HG03045 (cell line): ENCODE measurements around the gene SLC1A2.

ENCODE experiments used
- ATAC-seq: cut with Tn5 transposase; IDR thresholded peaks from one replicate; pipeline ENCODE4 v1.9.1; 2021; ENCODE audit warnings: mild to moderate bottlenecking, moderate library complexity; ENCODE audit not compliant: unreplicated experiment

SLC1A2 gene

DNA sequence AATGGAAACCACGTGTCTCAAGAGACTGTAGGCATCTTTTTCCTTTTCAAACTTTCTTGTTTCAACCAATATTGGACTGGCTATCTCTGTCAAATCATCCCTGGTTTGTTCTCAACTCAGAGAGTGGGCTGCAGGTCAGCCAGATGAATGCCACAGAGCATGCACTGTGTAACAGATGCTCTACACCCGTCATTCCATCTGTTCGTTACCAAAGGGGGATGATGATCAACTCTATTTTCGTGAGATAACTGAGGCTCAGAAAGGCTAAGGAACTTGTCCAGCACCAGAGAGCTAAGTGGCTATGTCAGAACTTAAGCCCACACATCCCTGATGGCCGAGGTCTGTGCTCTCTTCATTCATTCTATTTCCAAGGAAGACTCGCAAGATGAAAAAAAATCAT is 42.1 kb downstream of the SLC1A2 start:
- ATAC-seq: no peak

DNA sequence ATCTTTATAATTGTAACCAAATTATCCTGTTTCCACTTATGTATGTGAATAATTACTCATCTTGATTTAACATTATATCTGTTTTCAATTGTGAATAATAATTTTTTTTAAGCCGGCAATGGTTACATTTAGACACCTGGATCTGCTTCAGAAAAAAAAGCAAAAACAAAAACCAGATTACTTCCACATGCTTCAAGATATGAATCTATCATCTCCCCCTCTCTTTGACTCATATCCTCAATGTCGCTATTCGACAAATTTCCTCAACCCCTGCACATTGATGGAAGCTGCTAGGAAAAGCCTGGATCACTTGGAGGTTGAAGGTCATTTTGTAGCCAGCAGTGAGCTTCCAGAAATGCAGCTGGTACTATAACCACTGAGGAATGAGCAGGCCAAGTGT is 42.7 kb downstream of the SLC1A2 start:
- no peak for ATAC-seq

DNA sequence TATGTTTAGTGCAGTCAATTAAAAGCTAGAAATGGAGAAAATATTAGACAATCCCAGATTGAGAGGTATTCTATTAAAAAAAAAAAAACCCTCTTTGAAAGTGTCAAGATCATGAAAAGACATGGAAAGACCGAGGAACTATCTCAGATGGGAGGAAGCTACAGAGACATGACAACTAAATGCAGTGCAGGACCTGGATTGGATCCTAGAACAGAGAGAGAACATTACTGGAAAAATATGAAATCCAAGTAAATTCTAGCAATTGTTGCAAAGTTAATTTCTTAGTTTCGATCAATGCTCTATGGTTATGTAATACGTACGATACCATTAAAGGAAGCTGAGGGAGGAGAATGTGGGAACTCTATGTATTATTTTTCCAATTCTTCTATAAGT is 43.2 kb downstream of the SLC1A2 start:
- ATAC-seq: no peak

DNA sequence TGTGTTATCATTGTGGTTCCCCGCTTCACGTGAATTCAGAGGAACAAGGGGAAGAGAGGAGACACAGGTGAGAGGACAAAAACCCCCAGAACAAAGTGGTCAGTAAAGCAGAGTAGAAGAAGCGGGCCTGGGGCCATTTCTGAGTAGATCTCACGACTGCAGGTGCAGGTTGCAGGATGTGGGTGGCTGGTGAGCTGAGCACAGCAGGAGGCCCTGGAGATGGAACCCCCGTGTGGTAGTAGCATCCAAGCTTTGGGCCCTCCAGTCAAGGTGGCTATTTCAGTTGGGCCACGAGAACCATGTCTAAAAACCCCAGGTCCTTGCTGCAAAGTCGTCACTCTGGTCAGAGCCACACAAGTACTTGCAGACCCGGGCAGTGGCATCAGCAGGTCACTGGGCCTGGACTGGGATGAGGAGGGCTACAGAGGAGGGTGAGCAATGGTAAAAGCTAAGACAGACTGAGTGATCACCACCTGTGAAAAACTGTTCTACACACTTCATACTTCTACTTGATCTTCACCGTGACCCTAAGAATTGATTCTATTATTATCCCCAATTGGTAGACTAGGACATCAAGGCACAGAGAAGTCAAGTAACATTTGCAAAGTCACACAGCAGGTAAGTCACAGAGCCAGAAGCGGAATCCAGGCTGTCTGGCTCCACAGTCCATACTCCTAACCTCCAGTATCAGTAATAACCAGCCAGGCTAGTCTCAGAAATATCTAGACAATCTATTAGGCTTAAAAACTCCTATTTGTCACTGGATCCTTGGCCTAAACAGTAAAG is 43.8 kb downstream of the SLC1A2 start:
- ATAC-seq: no peak

DNA sequence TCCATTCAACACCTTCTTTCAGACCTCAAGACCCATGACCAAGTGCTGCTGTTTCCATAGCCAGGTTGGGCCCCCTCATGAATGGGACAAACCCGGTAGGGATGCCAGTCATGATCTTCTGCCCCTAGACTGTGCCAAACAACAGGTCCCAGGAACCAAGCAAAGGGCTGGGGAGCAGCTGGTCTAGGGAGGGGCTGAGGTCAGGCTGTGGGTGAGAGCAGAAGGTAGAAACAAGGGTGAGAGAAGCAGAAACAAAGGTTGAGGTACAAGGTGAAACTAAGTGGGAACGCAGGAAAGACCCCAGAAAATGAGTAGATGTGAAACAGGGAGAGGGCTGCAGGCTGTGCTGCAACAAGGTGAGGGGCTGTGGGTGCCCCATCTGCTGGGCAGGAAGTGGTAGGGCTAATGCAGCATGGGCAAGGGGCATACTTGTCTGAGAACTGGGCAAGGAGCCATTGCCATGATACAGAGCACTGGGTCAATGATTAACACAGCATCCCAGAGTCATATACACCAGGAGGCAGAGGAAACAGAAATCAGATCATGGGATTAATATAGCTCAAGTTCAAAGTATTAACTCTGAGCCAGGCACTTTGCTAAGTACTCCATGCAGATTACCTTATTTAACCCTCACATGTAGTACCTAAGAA is 45.9 kb downstream of the SLC1A2 start:
- no peak for ATAC-seq

DNA sequence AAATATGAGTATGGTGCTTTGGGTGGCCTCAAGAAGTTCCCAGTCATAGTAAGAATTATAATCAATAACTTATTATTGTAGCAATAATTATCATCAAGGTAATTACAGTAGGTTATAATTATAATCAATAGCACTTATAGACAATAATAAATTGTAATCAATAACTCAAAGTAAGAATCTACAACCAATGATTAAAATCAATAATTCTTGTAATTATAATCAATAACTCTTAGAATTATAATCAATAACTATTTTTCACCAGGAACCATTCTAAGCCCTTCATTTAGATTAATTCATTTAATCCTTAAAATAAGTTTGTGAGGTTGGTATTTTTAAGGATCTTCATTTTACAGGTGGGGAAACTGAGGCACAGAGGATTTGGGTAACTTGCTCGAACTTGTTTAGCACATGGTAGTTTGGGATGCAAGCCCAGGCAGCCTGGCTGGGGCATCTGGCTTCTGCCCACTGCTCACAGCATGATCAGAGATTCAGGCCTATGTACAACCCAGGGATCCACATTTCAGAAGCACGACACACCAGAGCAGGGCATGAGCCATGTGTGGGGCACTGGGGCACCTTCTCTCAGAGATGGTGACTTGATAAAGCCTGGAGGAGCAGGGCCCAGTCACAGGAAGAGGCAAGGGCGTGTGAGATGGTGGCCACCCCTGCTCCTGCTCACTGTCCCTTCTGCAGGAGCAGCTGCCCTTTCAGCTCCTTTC is 46.6 kb downstream of the SLC1A2 start:
- no peak for ATAC-seq

DNA sequence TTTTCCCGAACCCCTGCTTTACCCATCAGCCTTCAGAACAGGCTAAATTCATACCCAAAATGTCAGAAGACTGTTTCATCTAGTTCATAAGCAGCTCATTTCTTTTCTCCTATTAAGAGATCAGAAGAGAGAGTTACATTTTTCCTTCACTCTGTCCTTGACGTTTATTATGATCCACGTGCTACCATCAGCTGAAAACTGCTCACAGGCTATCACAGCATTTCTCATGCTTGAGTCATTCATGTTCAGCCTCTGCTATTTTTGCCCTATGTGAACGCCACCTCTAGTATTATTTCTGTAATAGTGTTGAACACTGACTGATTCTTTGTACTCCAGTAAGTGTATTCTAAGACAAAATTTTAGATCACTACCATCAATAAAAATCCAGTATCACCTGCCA is 51.9 kb downstream of the SLC1A2 start:
- ATAC-seq: no peak

DNA sequence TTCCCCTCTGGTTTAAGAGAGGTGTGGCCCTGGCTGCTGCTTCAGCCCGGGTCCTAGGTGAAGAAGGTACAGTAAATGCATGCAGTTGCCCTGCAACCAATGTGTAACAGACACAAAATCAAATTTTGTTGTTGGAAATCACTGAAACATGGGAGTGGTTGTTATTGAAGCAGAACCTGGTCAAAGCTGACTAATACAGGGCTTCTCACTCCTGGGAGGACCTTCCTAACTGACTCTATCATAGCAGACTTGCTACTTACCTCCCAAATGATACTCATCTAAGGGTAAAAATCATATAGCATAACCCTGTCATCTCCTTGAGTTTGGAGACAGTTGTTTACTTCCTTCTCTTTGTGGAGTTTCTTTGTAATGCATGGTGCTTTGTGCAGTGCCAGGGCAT is 52.6 kb downstream of the SLC1A2 start:
- no peak for ATAC-seq

DNA sequence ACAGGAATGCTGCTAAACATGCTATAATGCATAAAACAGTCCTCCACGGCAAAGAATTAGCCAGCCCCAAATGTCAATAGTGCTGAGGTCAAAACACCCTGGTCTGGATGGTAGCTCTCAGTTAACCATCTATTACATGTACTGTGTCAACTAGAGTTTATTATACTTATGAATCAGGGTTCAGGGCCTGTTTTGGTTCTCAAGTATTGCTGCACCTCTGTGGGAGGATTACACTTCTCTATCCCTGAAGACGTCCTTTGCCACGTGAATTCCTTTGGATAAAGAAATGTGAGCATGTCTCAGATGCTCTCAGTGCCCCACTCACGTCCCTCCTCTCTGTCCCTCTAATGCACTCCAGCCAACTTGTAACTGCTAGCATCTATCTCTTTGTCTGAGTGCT is 53.4 kb downstream of the SLC1A2 start:
- ATAC-seq: no peak

DNA sequence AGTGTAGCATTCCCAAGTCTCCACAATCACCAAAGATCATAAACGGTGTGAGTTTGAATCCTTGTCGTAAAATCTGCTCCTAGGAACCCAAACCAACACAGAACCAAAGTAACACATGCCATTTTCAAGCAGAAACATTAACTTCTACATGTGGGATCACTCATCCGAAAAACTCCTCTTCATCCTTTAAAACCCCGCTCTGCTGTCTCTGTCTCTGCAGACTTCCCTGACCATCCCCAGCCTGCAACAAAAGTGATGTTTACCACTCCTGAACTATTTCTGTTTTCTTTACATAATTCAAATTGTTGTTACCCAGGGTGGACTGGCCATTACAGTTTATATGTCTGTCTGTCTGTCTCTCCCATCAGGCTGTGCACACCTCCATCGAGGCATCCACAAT is 54.0 kb downstream of the SLC1A2 start:
- no peak for ATAC-seq

DNA sequence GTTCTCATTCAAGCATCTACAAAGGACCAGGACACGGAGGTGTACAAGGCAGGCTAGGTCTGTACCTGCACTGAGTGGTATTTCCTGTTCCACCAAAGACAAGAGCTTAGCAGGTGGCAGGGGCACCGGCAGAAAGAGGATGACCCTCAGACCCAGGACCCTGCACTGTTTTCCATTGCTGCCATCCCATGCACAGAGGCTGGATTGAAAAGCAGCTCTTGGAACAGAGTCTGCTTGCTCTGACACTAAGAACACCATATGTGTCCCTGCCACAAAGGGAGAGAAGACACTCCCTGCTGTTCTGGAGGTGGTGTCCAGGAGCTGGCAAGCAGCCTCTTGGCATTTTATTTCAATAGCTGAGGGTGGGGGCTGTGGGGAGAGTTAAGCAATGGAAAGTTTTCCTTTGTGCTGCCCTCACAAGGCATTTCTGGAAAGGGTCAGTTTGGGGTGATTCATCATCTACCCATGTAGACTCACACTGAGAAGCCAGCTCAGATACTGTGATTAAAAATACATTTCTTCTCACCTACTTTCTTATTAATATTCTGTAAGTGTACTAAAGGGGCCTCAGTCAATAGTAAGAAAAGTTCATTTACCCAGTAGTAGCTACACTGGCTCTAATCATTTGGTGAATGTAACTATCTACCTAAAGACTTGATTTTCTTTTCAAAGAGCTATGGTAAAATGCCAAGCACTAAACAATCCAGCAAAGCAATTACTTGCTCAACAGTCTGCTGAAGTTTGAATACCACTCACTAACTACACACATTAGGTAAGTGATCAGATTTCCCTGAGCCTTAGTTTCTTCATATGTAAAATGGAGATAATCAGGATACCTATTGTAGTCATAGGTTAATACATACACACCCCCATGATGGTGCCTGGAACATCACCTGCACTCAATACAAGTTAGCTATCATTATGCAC is 55.2 kb downstream of the SLC1A2 start:
- ATAC-seq: no peak

DNA sequence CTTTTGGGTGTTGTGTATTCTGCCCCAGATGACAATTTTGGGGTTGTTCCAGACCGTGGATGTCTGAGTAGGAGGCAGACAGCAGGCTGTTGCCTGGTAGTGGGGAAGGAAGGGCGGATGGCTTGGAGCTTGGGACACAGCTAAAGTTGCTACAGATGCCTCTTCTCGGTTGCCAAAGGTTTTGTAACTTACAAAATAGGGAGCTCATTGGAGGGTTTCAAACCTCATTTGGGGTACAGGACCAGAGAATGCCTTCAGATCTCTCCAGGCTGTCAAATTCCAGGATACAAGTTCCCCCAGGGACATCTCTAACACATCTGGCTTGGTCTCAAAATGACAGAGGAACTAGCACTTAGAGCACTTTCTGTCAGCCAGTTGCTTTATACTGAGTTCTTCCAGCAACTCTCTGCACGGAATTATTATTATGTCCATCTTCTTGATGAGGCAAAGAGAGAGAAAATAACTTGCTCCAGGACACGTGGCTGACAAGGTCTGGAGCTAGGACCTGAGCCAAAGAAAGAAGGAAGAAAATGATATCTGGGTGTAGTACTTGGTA is 56.0 kb downstream of the SLC1A2 start:
- no peak for ATAC-seq

DNA sequence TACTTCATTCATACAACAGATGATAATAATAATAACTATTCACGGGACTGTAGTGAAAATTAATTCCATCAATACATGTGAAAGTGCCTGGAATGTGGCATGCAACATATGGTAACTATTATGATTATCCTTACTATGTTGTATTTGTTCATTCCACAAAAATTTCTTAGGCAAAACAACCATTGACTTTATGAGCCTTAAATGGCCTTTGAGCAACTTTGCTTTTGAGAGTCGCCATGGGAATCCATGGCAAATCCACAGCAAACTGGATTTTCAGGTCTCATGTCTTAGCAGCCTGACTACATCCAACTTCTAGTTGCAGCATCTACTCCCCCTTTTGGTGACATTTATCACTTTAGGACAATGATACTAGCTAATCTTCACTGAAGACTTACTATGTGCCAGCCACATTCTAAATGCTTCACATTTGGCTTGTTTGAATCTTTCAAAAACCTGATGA is 56.8 kb downstream of the SLC1A2 start:
- no peak for ATAC-seq

DNA sequence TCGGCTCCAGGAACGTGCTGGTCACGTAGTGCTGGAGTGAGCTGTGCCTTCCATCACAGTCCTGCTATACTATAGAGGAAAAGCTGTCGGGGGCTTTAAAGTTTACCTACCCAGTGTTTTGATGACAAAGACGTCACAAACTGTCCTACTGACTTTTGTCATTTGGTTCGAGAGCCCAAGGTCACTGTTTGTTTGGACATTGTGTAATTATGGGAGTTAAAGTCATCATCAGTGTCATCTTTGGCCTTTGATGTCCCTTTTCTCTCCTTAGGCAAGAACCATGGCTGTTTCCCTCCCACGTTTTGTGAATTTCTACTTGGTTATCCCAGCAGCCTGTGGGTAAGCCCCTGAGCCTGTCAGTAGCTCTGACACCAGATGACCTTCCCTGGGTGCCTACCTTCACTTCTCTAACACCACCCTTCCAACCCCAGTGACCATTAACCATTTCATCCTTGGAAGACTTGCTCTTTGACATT is 59.3 kb downstream of the SLC1A2 start:
- no peak for ATAC-seq

DNA sequence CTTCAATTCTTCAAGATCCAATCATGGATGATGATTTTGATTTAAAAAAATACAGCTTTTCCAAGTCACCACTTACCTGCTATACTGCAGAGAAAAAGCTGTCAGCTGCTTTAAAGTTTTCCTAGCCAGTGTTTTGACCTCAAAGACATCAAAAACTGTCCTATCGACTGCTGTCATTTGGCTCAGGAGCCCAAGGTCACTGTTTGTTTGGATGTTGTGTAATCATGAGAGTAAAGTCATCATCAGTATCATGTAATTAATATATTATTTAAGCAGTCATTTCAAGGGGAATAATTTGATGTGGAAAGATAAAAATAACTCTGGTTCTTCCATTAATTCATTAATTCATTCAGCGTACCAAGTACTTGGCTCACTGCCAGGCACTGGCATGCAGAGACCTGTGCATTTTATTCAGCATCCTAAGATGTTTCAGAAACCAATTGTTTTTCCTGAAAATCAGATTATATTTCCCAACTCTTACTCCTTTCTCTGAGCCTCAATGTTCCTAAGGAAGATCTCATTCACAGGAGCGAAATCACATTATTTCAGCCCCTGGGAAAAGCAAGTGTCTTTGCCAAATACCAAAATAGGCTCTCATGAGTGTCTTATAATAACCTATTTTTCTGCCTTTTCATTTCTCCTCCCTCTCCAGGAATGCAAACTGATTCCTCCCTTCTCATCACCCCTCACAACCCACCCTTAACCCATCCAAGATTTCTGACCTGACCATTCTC is 59.9 kb downstream of the SLC1A2 start:
- no peak for ATAC-seq

DNA sequence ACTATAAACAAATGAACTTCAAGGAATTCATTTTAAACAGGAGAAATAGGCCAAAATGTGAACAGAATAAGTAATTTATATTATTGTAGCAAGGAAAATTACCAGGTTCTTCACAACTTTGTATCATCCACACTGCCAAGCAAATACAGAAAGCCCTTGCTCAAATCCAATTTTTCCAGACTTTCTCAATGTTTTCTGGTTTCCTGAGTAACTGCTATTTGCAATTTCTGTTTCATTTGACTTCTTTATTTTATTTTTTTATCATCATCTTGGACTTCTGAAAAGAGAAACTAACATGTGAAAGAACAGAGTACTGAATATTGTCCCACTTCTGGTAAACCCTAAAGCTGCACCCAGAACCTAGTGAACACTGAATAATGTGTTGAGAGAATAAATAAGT is 61.0 kb downstream of the SLC1A2 start:
- no peak for ATAC-seq

DNA sequence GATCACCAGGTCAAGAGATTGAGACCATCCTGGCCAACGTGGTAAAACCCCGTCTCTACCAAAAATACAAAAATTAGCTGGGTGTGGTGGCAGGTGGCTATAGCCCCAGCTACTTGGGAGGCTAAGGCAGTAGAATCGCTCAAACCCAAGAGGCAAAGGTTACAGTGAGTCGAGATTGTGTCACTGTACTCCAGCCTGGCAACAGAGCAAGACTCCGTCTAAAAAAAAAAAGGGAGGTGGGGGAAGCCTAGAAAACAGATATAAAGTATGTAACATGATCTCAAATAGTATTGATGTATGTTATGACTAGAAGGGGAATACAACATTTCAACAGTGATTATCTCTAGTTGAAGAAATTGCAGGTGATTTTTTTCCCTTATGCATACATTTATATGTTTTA is 61.4 kb downstream of the SLC1A2 start:
- ATAC-seq: no peak

DNA sequence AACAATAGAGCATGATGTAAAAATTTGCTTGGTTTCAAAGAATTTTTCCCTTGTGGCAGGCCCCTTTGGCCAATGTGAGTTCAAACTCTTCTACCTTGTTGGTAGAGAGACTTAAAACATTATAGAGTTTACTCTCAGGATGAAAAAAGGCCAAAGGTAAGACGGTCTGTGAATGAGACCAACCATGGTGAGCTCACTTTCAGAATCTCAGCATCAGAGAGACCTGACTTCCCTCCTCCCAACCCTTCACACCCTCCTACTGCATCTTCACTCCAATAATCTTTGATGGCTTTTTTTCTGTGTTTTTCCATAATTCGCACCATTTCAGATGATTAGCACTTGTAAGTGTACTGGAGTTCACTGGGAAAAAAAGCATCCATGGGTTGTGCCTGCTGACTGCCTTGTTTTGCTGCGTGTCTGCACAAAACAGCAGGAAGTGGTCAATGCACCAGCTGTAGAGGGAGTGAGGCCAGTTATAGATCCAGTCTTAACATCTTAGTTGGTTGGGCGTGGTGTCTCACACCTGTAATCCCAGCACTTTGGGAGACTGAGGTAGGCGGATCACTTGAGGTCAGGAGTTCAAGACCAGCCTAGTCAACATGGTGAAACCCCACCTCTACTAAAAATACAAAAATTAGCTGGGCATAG is 64.1 kb downstream of the SLC1A2 start:
- ATAC-seq: no peak

DNA sequence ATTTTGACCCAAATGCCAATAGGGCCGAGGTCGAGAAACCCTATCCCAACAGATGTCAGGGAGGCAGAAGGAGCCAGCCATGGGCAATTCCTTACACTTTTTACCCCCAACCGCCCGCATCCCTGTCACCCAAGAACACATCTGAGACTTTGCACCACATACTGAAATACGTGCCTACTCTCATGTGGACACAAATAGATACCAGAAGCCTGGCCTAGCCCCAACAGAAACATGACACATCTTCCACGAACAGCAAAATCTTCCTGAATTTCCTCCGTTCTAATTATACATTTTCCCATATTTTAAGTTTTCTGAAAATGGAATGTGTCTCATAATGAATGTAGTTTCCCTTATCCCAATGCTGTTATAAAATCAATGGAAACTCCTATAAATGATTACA is 64.7 kb downstream of the SLC1A2 start:
- no peak for ATAC-seq
